ENCODE measurements around the gene PAOX. TPM values are rescaled to one million over a fixed set of nuclear protein-coding genes. Genes with fewer than 3 reads are reported as not detected.
"Not testable (repeated sequence)": the region's sequence is repeated elsewhere in the genome, so short reads cannot be mapped to it uniquely, and the experiment has no call there.

Gene PAOX
- total and polyA plus RNA-seq, 2 donors (not counting 1 experiment from before 2014, with no cell fraction given) = 21.1 to 24.9 TPM

DNA sequence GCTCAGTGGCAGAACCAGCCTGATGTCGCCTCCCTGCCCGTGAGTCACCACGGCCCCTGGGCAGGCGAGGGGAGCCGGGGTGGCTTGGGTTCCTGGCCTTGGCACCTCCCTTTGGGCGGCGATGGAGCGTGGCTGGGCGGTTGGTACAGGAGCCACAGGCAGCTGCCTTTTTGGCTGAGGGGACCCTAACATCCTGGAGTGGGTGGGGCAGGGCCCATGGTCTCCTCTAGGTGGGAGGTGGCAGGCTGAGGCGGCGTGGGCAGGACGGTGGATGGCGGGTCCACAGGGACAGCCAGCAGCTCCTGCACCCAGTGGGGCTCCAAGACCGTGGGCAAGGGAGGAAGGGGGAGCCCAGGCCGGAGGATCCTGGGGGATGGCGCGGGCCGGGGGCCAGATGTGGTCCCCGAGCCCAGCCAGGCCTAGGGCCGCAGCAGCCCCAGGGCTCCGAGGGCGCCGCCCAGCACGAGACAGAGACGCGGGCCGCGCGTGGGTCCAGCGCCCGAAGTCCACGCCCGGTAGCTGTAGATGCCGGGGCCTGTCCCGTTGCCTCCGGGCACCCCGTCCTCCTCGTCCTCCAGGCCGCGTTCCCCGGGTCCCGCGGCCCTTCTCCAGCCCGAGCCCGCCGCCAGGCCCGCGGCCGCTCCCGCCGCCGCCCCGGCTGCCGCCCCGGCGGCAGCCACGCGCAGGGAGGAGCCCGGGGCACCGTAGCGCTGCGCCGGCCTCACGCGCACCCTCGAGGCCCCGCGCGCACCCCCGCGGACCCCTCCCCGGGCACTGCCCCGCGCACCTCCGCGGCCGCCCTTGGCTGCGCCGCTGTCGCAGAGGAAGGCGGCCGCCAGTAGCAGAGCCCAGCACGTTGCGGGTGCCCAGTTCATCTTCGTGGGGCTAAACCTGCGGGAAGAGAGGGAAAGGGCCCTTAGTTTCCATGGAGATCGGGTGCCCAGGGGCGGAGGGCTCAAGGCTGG is 44.0 kb downstream of the PAOX start:
- H3K79me2 ChIP-seq (ENCODE audit: control insufficient read depth, insufficient read depth, low read length) = peaks cover 20% of the 10 kb centered on the region
- H3K9me3 ChIP-seq (ENCODE audit: control extremely low read depth in 1 of 3, control insufficient read depth in 2 of 3, insufficient read depth in 1 of 3, low read length in 2 of 3) = no peaks in the 10 kb centered on the region
- H3K27ac Mint-ChIP-seq = no peak overlapping the region
- peak overlapping the region; percentile 66 for H3K4me3 Mint-ChIP-seq
- 19% methylated on average over 88 of the region's 88 CpGs for WGBS (ENCODE audit: insufficient coverage)
- no peaks in the 10 kb centered on the region for H3K27me3 Mint-ChIP-seq
- ChIA-PET POLR2A (no interaction called here), CTCF (no interaction called here)
- TF ChIP-seq CTCF (IDR thresholded peaks at IDR 0.05) (no peak), EZH2 (IDR thresholded peaks at IDR 0.05; ENCODE audit: borderline replicate concordance, insufficient read depth, low read depth, low read length, poor library complexity, severe bottlenecking) (no peak)
- H3K27ac ChIP-seq (ENCODE audit: low read length in 2 of 2) = no peak overlapping the region
- peaks cover 0 to 9% of the 10 kb centered on the region in 2 experiments for H3K36me3 ChIP-seq (replicated peaks in 1 of 2; ENCODE audit: control extremely low read depth in 1 of 2, control insufficient read depth in 1 of 2, extremely low read depth in 1 of 2, insufficient read depth in 2 of 2, low read length in 1 of 2)
- peak overlapping the region in 1 of 5 experiments; percentile 19 for H3K4me3 ChIP-seq (ENCODE audit: control extremely low read depth in 1 of 5, extremely low read depth in 1 of 5, insufficient read depth in 1 of 5, low read depth in 2 of 5, low read length in 4 of 5)
- intact Hi-C loops (cut with micrococcal nuclease) = no loop called here
- H3K4me2 ChIP-seq (replicated peaks; ENCODE audit: low read depth, low read length, poor library complexity, severe bottlenecking) = peak overlapping the region; percentile 60
- peaks cover 6% of the 10 kb centered on the region for H3K4me1 Mint-ChIP-seq
- peaks cover 0 to 4% (median 2%) of the 10 kb centered on the region in 4 experiments for H3K27me3 ChIP-seq (replicated peaks in 1 of 4; ENCODE audit: control extremely low read depth in 1 of 4, control insufficient read depth in 3 of 4, insufficient read depth in 4 of 4, low read length in 3 of 4)
- no peaks in the 10 kb centered on the region for H3K9me3 Mint-ChIP-seq (ENCODE audit: insufficient read depth)
- H3K9ac ChIP-seq (ENCODE audit: low read length) = no peak overlapping the region
- H3K4me1 ChIP-seq (ENCODE audit: control insufficient read depth in 2 of 2, insufficient read depth in 2 of 2, low read length in 2 of 2) = peaks cover 2 to 5% of the 10 kb centered on the region in 2 donors
- peak; percentile 46 for ATAC-seq (ENCODE audit: low read depth)
- DNase-seq = peak; percentile 34
- peaks cover 37% of the 10 kb centered on the region for H4K20me1 ChIP-seq (ENCODE audit: control insufficient read depth, insufficient read depth, low read length, poor library complexity, severe bottlenecking)
- no peak overlapping the region for H2AFZ ChIP-seq (ENCODE audit: insufficient read depth, low read depth, low read length, poor library complexity, severe bottlenecking)

DNA sequence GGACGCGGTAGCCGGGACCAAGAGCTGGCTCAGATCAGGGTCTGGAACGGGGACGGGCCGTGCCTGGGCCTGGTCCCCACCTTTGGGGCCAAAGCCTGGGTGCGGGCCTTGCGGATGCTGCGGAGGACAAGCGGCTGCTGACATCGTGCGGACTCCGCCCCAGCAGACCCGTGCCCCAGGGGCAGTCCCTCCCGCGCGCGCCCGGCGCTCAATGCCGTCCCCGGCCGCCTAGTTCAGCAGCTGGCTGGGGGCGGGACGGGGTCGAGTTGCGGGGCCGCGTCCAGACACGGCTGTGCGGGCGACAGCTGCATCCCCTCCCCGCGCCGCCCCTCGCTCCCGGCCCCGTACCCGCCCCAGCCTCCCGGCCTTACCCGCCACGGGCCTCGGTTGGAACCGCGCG is 45.0 kb downstream of the PAOX start:
- H3K27ac Mint-ChIP-seq; H3K4me1 ChIP-seq (ENCODE audit: control insufficient read depth in 2 of 2, insufficient read depth in 2 of 2, low read length in 2 of 2); H3K27me3 Mint-ChIP-seq; H3K4me3 ChIP-seq (ENCODE audit: control extremely low read depth in 1 of 5, extremely low read depth in 1 of 5, insufficient read depth in 1 of 5, low read depth in 2 of 5, low read length in 4 of 5); H3K9ac ChIP-seq (ENCODE audit: low read length); ATAC-seq (ENCODE audit: low read depth); intact Hi-C loops (cut with micrococcal nuclease); CTCF ChIA-PET; H3K36me3 ChIP-seq (replicated peaks in 1 of 2; ENCODE audit: control extremely low read depth in 1 of 2, control insufficient read depth in 1 of 2, extremely low read depth in 1 of 2, insufficient read depth in 2 of 2, low read length in 1 of 2); H3K4me1 Mint-ChIP-seq; H3K4me3 Mint-ChIP-seq; POLR2A ChIA-PET; H3K9me3 Mint-ChIP-seq (ENCODE audit: insufficient read depth); H3K9me3 ChIP-seq (ENCODE audit: control extremely low read depth in 1 of 3, control insufficient read depth in 2 of 3, insufficient read depth in 1 of 3, low read length in 2 of 3); H3K27ac ChIP-seq (ENCODE audit: low read length in 2 of 2); H2AFZ ChIP-seq (ENCODE audit: insufficient read depth, low read depth, low read length, poor library complexity, severe bottlenecking); H3K4me2 ChIP-seq (replicated peaks; ENCODE audit: low read depth, low read length, poor library complexity, severe bottlenecking); H3K27me3 ChIP-seq (replicated peaks in 1 of 4; ENCODE audit: control extremely low read depth in 1 of 4, control insufficient read depth in 3 of 4, insufficient read depth in 4 of 4, low read length in 3 of 4): not testable (repeated sequence)
- DNase-seq = peak; percentile 16
- WGBS (ENCODE audit: insufficient coverage) = no CpG with 5 or more reads among the region's 46 CpGs
- peaks cover 13% of the 10 kb centered on the region for H3K79me2 ChIP-seq (ENCODE audit: control insufficient read depth, insufficient read depth, low read length)
- H4K20me1 ChIP-seq (ENCODE audit: control insufficient read depth, insufficient read depth, low read length, poor library complexity, severe bottlenecking) = peaks cover 28% of the 10 kb centered on the region

- intact Hi-C loops (cut with micrococcal nuclease); ATAC-seq (ENCODE audit: low read depth); H3K9ac ChIP-seq (ENCODE audit: low read length); H3K4me1 ChIP-seq (ENCODE audit: control insufficient read depth in 2 of 2, insufficient read depth in 2 of 2, low read length in 2 of 2); H3K9me3 ChIP-seq (ENCODE audit: control extremely low read depth in 1 of 3, control insufficient read depth in 2 of 3, insufficient read depth in 1 of 3, low read length in 2 of 3); POLR2A ChIA-PET; H3K27me3 ChIP-seq (replicated peaks in 1 of 4; ENCODE audit: control extremely low read depth in 1 of 4, control insufficient read depth in 3 of 4, insufficient read depth in 4 of 4, low read length in 3 of 4); H2AFZ ChIP-seq (ENCODE audit: insufficient read depth, low read depth, low read length, poor library complexity, severe bottlenecking); DNase-seq; H3K4me1 Mint-ChIP-seq; H3K27ac Mint-ChIP-seq; CTCF ChIA-PET; H3K9me3 Mint-ChIP-seq (ENCODE audit: insufficient read depth); H3K27ac ChIP-seq (ENCODE audit: low read length in 2 of 2); H3K27me3 Mint-ChIP-seq; H3K79me2 ChIP-seq (ENCODE audit: control insufficient read depth, insufficient read depth, low read length); H3K36me3 ChIP-seq (replicated peaks in 1 of 2; ENCODE audit: control extremely low read depth in 1 of 2, control insufficient read depth in 1 of 2, extremely low read depth in 1 of 2, insufficient read depth in 2 of 2, low read length in 1 of 2): not testable (repeated sequence)
- peak within 1 kb of the TSS; percentile 66 for H3K4me3 Mint-ChIP-seq
- no CpG with 5 or more reads among the region's 37 CpGs for WGBS (ENCODE audit: insufficient coverage)
- Histone ChIP-seq H3K4me3 (ENCODE audit: control extremely low read depth in 1 of 5, extremely low read depth in 1 of 5, insufficient read depth in 1 of 5, low read depth in 2 of 5, low read length in 4 of 5) (peak within 1 kb of the TSS in 1 of 5 experiments; percentile 19), H4K20me1 (ENCODE audit: control insufficient read depth, insufficient read depth, low read length, poor library complexity, severe bottlenecking) (peaks cover 28% of the 10 kb centered on the region), H3K4me2 (replicated peaks; ENCODE audit: low read depth, low read length, poor library complexity, severe bottlenecking) (peak within 1 kb of the TSS; percentile 60)
These were observed 45.5 kb downstream of the PAOX start, which contains the start of gene SPRN for GRCh38 chr10:133424601-133425000. TSS of gene SPRN (minus strand) at chr10:133424625. CDS start at chr10:133423681, 944 bp downstream.
